Erythroblast (primary cell): ENCODE results near the gene SETDB2.

Experiments
- DNase-seq, 2 experiments: peaks; one replicate each; lab custom pipeline; 2025; lab: John Stamatoyannopoulos, UW
- GATA1 ChIP-seq: IDR thresholded peaks from 2 replicates; pipeline ENCODE4 v1.6.1; 2011; ENCODE audit warnings: low read depth, mild to moderate bottlenecking, control low read depth, low read length, moderate library complexity
- POLR2A ChIP-seq: IDR thresholded peaks from 2 replicates; pipeline ENCODE4 v1.6.1; 2011; ENCODE audit warnings: mild to moderate bottlenecking, low read length

Gene SETDB2

DNA sequence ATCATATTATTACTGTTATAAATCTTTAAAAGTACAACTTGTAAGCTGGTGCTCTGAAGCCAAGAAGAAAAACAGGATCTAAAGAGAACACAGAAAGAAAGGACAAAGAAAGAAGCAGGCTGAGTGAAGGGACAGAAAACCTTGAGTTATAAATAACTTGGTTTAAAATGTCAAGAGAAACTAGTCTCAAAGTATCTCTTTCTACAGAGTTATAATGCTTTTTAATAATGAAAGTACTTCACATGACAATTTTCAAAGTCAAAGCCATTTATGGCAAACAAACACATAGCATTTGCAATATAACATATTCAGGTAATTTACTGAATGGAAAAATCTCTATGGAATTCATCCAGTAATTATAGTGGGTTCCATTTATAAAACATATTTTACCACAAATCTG, 33.6 kb upstream of the SETDB2 start:
- no peak for DNase-seq
- TF ChIP-seq GATA1 (no peak), POLR2A (no peak)

DNA sequence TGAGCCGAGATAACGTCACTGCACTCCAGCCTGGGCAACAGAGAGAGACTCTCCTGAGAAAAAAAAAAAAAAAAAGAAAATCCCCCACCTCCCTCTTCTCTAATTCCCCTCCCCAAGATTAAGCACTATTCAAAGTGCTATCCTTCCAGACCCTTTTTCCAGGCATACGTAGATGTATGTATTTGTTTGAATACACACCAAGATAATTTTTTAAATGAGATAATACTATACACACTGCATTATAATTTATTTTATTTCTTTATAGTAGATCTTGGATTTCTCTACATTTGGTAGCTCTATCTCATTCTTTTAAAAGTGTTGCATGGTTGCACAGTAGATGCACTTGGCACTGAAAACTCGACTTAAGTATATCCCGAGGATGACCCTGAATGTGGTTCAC, 32.7 kb upstream of the SETDB2 start:
- TF ChIP-seq GATA1 (no peak), POLR2A (no peak)
- no peak for DNase-seq

DNA sequence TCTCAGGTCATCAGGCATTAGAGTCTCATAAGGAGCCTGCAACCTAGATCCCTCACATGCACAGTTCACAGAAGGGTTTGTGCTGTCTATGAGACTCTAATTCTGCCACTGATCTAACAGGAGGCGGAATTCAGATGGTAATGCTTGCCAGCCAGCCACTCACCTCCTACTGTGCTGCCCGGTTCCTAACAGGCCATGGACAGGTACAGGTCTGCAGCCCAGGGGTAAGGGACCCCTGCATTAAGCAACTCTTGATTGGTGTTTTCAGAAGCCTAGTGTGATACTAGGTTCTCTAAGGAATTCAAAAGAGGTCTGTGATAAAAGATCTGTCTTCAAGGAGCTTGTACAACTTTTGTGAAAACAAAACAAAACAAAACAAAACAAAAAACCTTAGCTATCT, 31.3 kb upstream of the SETDB2 start:
- TF ChIP-seq GATA1 (no peak), POLR2A (no peak)
- no peak for DNase-seq

DNA sequence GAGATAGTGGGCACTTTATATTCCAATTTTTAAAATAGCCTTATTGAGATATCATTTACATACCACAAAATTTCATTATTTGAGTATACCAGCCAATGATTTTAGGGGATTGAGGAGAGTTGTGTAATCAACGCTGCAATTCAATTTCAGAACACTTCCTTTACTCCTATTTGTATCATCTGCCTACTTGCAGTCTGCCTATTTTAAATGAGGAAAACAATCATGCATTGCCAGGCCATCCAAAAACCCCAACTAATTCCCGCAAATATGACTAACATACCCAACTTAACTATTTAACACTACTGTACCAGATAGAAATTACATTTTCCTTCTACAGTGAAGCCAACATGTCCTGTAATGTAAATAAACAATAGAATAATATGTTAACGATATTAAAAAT, 26.9 kb upstream of the SETDB2 start:
- DNase-seq = no peak
- TF ChIP-seq POLR2A = no peak
- no peak for TF ChIP-seq GATA1

DNA sequence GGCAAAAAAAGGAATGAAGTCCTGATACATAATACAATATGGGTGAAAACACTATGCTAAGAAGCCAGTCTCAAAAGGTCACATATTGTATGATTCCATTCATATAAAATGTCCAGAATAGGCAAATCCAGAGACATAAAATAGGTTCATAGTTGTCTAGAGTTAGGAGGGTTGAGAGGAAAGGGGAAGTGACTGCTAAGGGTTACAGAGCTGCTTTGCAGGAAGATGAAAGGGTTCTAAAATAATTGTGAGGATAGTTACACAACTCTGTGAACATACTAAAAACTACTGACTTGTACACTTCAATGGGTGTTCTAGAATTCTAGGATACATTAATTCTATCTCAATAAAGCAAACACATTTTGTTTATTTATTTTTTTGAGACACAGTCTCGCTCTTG, 25.9 kb upstream of the SETDB2 start:
- TF ChIP-seq GATA1 = no peak
- DNase-seq = no peak

DNA sequence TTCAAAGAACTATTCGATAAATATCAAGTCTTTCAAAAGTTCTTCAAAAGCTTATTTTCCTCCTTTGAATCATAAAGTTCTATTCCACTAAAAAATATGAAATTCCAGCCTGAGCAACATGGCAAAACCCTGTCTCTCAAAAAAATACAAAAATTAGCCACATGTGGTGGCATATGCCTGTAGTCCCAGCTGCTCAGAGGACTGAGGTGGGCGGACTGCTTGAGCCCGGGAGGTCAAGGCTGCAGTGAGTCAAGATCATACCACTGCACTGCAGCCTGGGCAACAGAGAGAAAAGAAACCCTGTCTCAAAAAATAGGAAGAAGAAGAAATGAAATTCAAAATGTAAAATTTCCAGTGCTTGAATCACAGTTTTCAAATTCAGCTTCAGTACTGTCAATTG, 24.8 kb upstream of the SETDB2 start:
- TF ChIP-seq GATA1 (no peak), POLR2A (no peak)
- no peak for DNase-seq

DNA sequence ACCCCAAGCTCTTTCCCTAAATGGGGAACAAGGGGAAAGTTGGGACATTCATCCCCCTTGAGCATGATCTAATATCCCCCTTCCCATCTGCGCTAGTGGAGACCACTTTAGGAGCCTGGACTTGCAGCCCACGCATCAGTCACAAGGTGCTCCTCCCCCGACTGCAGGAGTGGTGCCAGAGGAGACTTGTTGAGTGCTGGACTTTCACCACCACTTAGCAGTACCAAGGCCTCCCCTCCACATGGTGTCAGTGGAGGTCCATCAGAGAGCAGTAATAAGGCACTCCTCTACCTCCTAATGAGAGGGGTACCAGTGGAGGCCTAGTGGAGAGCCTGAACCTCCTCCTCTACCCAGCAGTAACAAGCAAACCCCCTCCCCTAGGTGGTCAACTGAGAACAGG, 22.7 kb upstream of the SETDB2 start:
- DNase-seq = peak; percentile 44 to 51

DNA sequence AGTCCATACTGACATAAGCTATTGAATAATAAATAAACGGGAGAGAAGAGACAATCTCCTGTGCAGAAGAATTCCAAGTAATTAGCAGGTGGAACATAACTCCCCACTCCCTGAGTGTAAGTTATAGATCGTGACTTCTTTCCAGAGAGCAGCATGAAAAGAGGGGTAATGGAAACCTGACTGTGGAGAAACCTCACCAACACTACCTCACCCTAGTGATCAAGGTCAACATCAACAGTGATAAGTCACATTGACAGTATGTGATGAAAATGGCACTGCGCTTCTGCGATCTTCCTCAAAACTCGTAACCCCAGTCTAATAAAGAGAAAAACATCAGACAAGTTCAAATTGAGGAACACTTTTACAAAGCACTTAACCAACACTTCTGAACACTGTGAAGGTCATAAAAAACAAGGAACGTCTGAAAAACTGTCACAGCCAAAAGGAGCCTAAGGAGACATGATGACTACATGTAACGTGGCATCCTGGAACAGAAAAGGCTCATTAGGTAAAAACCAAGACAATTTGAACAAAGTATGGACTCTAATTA, 20.0 kb upstream of the SETDB2 start:
- TF ChIP-seq POLR2A (no peak), GATA1 (no peak)
- no peak for DNase-seq

More for the DNA sequence above, 22.7 kb upstream of the SETDB2 start:
- TF ChIP-seq POLR2A = no peak
- no peak for TF ChIP-seq GATA1

DNA sequence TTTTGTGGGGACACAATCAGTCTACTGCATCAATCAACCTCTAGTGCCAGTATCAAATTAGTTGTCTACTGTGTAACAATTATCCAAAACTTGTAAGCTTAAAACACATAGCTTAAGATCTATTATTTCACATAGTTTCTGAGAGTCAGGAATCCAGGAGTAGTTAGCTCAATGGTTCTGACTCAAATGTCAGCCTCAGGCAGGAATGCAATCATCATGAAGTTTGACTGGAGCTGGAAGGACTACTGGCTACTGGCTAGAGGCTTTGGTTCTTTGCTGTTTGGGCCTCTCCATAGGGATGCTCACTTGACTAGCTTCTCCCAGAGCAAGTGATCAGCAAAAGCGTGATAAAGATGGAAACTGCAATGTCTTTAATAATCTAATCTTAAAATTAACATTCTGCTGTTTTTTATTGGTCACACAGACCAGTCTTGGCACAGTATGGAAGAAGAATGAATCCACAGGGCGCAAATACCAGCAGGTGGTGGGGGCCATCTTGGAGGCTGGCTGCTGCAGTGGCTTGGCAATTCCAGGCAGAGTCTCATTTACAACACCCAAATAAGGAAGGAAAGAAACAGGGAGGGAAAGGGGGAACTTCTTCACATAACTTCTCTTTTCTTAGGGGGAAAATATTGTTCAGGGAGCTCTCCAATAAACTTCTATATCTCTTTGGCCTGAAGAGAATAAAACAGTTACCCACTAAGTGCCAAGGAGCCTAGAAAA, 15.9 kb upstream of the SETDB2 start:
- no peak for TF ChIP-seq GATA1
- TF ChIP-seq POLR2A = no peak
- no peak for DNase-seq

DNA sequence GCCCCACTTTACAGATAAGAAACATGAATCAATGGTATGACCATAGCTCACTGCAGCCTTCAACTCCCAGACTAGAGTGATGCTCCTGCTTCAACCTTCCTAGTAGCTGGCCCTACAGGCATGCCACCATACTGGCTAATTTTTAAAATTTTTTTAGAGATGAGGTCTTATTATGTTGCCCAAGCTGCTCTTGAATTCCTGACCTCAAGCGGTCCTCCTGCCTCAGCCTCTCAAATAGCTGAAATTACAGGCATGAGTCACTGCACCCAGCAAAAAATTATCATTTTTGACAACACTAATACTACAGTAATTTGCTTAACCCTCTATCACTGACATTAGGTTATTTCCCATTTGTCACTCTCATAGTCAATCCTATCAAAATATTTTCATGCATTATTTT, 15.0 kb upstream of the SETDB2 start:
- TF ChIP-seq GATA1 = no peak
- TF ChIP-seq POLR2A = no peak
- no peak for DNase-seq

DNA sequence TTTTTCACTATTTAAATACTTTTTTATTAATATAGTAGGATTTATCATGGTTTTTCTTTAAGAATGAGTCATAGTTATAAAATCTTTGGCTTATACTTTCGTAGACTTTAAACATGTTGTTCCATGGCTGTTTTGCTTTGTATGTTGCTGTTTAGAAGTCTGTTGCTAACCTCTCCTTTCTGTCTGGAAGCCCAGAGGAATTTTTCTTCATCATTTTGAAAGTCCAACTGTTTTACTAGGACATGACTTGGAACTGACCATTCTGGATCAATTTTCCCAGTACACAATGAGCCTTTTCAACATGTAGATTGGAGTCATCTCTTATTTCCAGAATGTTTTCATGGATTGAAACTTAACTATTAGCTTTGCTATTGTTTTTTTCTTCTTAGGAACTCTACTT, 8.1 kb upstream of the SETDB2 start:
- no peak for TF ChIP-seq GATA1
- TF ChIP-seq POLR2A = no peak
- DNase-seq = no peak

DNA sequence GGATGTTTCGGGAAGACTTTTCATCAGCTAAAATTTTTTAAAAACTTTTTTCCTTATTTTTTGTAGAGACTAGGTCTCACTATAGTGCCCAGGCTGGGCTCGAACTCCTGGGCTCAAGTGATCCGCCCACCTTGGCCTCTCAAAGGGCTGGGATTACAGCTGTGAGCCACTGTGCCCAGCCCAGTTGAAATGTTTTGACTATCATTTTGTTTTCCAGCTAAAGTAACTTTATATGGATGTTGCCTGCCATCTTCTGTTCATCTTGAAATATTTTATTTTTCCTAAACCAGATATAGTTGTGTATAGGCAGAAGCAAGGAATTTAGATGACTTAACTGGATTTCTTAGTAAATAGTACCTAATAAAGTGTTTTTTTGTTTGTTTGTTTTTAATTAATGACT, 7.2 kb upstream of the SETDB2 start:
- DNase-seq = peak; percentile 35 to 40
- TF ChIP-seq POLR2A = no peak
- TF ChIP-seq GATA1 = no peak

DNA sequence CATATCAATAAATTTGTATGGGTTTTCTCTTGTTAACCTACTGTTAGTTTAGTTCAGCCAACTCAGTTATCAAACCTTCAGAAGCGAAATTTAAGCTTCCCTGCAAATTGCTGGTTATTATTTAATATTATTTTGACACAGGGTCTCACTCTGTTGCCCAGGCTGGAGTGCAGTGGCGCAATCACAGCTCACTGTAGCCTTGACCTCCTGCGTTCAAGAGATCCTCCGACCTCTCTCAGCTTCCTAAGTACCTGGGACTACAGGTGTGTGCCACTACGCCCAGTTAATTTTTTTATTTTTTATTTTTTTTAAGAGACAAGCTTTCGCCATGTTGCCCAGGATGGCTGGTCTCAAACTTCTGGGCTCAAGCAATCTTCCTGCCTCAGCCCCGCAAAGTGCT, 6.4 kb upstream of the SETDB2 start:
- TF ChIP-seq GATA1 (no peak), POLR2A (no peak)
- no peak for DNase-seq

DNA sequence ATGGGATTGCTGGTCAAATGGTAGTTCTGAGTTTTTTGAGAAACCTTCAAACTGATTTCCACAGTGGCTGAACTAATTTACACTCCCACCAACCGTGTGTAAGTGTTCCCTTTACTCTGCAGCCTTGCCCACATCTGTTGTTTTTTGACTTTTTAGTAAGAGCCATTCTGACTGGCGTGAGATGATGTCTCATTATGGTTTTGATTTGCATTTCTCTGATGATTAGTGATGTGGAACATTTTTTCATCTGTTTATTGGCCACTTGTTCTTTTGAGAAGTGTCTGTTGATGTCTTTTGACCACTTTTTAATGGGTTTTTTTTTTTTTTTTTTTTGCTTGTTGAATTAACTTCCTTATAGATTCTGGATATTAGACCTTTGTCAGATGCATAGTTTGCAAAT, 4.5 kb upstream of the SETDB2 start:
- TF ChIP-seq GATA1 = no peak
- TF ChIP-seq POLR2A = no peak
- no peak for DNase-seq

DNA sequence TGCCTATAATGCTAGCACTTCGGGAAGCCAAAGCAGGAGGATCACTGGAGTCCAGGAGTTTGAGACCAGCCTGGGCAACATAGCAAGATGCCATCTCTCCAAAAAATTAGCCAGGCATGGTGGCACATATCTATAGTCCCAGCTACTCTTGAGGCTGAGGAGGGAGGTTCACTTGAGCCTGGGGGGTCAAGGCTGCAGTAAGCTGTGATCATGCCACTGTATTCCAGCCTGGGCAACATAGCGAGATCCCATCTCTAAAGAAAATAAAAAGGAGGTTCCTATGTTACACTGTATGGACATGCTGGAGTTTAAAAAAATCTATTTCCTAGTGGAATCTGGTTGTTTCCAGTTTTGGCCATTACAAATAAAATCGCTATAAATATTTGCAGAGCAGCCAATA, 2.8 kb upstream of the SETDB2 start:
- TF ChIP-seq POLR2A (no peak), GATA1 (no peak)
- no peak for DNase-seq

DNA sequence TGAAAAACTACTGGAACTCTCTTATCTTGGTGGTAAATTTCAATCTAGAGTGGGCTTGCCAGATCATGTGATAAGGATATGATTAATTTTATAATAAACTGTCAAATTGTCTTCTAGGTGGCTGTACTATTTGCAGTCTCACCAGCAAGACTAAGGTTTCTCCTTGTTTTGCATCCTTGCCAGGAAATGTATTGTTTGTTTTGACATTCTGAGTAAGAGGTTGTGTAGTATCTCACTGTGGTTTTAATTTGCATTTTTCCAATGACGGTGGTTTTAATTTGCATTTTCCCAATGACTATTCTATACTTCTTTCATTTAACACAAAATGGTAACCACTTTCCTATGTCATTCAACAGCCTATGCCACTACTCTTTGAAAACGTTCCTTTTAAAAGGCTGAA, 2.2 kb upstream of the SETDB2 start:
- DNase-seq = no peak
- TF ChIP-seq GATA1 = no peak
- TF ChIP-seq POLR2A = no peak
